Measurements from ENCODE around the gene ZP2.
"Not testable (repeated sequence)": the region's sequence is repeated elsewhere in the genome, so short reads cannot be mapped to it uniquely, and the experiment has no call there.

Gene ZP2

DNA sequence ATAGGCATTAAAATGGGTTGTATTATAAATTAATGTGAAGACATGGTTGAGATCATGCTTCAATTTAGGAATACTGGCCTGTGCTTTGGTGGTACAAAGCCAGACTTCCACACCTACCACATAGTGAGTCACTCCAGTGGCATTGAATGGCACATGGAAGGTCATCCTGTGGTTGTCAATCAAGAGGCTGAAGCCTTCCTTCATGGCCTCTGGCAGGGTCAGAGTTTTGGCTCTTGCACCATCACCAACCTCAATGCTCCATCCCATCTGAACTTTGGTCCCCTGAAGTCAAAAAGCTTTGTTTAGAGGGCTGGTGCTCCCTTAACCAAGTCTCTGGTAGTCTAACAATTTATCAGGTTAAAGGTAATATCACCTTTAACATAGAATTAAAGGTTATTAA lies 6.1 kb downstream of the ZP2 start:
- no peak overlapping the region for H3K4me3 ChIP-seq (replicated peaks; ENCODE audit: low read depth, low read length)
- TF ChIP-seq, protein P1, sequence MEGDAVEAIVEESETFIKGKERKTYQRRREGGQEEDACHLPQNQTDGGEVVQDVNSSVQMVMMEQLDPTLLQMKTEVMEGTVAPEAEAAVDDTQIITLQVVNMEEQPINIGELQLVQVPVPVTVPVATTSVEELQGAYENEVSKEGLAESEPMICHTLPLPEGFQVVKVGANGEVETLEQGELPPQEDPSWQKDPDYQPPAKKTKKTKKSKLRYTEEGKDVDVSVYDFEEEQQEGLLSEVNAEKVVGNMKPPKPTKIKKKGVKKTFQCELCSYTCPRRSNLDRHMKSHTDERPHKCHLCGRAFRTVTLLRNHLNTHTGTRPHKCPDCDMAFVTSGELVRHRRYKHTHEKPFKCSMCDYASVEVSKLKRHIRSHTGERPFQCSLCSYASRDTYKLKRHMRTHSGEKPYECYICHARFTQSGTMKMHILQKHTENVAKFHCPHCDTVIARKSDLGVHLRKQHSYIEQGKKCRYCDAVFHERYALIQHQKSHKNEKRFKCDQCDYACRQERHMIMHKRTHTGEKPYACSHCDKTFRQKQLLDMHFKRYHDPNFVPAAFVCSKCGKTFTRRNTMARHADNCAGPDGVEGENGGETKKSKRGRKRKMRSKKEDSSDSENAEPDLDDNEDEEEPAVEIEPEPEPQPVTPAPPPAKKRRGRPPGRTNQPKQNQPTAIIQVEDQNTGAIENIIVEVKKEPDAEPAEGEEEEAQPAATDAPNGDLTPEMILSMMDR (IDR thresholded peaks at IDR 0.05; ENCODE audit: low read depth, low read length, missing control alignments) = no peak
- DNase-seq (ENCODE audit: extremely low read depth, low read depth) = no peak

DNA sequence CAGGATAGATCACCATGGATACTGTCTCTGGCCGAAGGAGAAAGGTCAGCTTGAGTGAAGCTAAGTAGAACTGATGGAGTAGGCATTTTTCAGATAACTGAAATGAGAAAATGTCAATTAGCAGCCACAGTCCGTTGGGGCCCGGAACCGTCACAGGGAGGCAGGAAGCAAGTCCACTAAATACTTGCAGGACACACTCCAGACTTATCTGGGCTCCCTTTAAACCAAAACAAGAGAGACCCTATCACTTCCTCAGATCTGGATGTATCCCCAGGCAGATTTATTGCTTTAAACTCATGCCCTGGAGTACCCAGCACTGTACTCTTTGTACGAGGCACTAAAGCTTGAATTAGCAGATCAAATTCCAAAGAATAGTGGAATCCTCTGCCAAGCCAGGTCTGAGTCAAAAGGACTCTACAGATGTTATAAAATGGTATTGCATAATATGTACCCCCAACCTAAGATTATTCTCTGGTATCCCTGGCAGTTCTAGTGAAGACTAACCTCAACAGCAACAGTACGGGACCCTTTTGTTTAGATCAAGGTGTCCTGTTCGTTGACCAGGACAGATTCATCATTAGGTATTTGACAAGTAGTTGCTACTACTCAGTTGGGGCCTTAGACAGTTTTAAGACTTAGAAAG lies 8.1 kb downstream of the ZP2 start:
- no peak overlapping the region for H3K4me3 ChIP-seq (replicated peaks; ENCODE audit: low read depth, low read length)
- DNase-seq (ENCODE audit: extremely low read depth, low read depth) = no peak
- TF ChIP-seq, protein P1 (IDR thresholded peaks at IDR 0.05; ENCODE audit: low read depth, low read length, missing control alignments) = no peak

DNA sequence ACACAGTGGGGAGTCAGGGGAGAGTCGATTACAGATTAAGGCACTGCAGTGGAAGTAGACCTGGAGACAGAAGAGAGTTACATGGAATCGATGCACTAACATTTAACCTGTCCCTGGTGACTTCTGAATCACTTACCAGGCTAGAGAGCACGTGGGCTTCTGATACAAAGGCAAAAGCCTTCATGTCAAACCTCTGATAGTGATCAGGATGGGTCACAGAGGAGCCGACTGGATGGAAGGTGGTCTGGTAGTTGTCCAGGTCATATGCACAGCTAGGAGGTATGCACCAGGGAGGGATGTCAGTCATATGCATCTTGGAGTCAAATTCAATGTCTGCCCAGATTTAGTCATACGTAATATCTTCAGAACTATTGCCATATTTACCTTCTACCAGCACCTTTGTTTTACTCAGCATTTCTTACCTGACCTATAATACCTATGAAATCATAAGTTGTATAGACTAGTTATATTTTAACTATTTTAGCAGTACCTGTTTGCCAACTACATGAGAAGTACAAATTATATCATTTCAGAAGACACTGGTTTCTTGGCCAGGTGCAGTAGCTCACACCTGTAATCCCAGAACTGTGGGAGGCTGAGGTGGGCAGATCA lies 11.7 kb downstream of the ZP2 start:
- no peak for DNase-seq (ENCODE audit: extremely low read depth, low read depth)
- no peak overlapping the region for H3K4me3 ChIP-seq (replicated peaks; ENCODE audit: low read depth, low read length)
- TF ChIP-seq, protein P1 (IDR thresholded peaks at IDR 0.05; ENCODE audit: low read depth, low read length, missing control alignments) = no peak

DNA sequence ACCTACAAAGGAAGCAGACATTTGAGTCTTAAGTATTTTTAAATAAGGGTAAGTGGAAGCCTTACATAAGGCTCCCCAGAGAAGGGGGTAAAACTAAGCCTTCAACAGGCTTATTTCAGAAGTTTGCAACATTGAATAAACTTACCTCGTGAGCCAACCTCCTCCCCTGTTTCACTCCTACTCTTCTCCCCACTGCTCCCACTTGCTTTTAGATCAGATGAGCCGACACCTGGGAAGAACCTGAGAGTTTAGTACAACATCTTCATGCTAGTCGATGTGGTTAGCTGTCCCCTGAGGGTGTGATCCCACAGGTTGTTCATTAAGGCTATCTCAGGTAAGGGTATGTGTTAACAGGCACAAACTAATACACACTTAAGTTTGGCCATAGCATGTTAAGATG lies 13.8 kb downstream of the ZP2 start:
- DNase-seq (ENCODE audit: extremely low read depth, low read depth) = no peak
- TF ChIP-seq, protein P1 (IDR thresholded peaks at IDR 0.05; ENCODE audit: low read depth, low read length, missing control alignments) = no peak
- H3K4me3 ChIP-seq (replicated peaks; ENCODE audit: low read depth, low read length) = no peak overlapping the region

DNA sequence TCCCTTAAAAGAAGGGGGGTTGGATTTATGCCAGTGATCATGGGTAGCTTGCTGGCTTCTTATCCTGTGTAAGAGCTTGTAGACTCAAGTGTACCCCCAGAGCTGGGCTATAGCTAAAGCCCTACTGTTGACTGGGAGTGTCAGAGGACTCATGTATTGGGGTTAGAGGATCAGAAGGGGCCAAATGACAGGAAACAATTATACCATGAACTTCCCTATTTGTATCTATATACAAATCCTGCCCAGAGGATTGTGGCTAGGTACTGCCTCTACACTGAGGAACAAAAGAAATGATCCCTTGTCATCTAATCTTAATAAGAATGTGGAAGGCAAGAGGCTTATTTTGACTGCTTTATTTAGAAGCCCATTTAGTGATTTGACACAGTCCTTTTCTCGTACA lies 14.3 kb downstream of the ZP2 start:
- no peak overlapping the region for H3K4me3 ChIP-seq (replicated peaks; ENCODE audit: low read depth, low read length)
- TF ChIP-seq, protein P1 (IDR thresholded peaks at IDR 0.05; ENCODE audit: low read depth, low read length, missing control alignments) = no peak
- DNase-seq (ENCODE audit: extremely low read depth, low read depth) = no peak

DNA sequence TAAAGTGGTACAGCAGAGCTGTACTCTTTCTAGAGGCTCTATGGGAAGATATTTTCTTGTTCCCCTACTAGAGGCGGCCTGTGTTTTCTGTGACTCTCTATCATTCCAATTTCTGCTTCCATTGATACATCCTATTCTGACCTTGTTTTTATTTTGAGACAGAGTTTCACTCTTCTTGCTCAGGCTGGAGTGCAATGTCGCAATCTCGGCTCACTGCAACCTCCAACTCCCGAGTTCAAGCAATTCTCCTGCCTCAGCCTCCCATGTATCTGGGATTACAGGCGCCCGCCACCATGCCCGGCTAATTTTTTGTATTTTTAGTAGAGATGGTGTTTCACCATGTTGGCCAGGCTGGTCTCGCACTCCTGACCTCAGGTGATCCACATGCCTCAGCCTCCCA lies 16.0 kb downstream of the ZP2 start:
- H3K4me3 ChIP-seq (replicated peaks; ENCODE audit: low read depth, low read length); DNase-seq (ENCODE audit: extremely low read depth, low read depth): not testable (repeated sequence)

DNA sequence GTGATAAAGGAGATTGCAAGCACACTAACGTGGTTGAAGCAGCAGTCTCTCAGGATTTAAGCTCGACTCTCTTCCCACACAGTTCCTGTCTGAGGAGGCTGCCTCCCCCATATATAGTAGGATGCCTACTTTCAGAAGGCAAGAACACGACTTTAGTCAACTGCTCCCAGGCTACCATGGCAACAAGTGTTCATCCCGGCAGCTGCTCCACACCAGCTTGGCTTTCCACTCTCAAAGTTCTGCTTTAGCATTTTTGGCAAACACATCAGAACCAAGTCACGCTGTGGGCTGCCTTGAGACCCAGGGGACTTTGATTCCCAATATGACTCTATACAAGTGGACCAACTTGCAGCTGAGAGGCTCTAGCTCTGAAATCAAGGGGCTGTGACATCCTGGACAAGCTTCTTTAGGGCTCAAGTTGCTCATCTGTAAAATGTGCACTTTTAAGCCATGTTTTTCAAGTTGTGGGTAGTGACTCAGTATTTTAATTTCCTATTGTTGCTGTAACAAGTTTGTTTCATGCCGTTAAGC lies 16.5 kb downstream of the ZP2 start:
- DNase-seq (ENCODE audit: extremely low read depth, low read depth) = no peak
- TF ChIP-seq, protein P1 (IDR thresholded peaks at IDR 0.05; ENCODE audit: low read depth, low read length, missing control alignments) = no peak
- H3K4me3 ChIP-seq (replicated peaks; ENCODE audit: low read depth, low read length) = no peak overlapping the region
